Stimulated activated CD8-positive, alpha-beta memory T cell treated with anti-CD3 and anti-CD28 coated beads, Interleukin-12 subunit alpha, Interleukin-12 subunit beta, amount 100 ng/mL, for 1 hour (primary cell): ENCODE measurements around the gene DLX3.

Experiments
- DNase-seq: peaks from one replicate; pipeline ENCODE4 v3.0.0-alpha.2; 2020; ENCODE audit warnings: low read depth

Gene DLX3

GRCh38 chr17:50023520-50023919, 28.5 kb upstream of the DLX3 start:
- no peak for DNase-seq

DNA sequence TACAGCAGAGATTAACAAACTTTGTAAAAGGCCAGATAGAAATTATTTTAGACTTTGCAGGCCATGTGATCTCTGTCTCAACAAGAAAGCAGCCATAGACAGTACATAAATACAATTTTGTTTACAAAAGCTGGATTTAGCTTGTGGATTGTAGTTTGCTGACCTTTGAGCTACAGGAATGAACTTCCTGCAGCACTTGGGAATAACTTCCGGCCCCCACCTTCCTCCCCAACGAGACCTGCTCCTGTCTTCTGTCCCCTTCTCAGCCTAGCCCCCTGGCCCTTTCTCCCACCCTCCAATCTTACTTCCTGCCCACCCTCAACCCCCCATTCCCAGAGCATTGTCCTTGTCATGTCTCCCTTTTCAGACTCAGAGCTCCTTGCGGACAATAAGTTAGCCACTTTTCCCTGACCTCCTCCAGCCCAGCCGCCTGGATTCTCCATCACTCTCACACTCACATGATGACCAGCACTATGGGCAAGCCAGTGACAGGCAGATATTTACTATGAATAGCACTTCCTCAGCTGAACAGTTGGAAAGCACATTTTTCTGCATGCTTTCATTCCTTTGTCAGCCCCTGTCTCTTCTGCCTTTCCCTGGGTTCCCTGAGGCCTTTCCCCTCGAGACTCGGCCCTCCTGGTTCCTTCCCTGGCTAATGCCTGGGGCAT, 27.6 kb upstream of the DLX3 start:
- DNase-seq = no peak

- DNase-seq = no peak
Measured at GRCh38 chr17:50021681-50022370, 26.8 kb upstream of the DLX3 start.

DNA sequence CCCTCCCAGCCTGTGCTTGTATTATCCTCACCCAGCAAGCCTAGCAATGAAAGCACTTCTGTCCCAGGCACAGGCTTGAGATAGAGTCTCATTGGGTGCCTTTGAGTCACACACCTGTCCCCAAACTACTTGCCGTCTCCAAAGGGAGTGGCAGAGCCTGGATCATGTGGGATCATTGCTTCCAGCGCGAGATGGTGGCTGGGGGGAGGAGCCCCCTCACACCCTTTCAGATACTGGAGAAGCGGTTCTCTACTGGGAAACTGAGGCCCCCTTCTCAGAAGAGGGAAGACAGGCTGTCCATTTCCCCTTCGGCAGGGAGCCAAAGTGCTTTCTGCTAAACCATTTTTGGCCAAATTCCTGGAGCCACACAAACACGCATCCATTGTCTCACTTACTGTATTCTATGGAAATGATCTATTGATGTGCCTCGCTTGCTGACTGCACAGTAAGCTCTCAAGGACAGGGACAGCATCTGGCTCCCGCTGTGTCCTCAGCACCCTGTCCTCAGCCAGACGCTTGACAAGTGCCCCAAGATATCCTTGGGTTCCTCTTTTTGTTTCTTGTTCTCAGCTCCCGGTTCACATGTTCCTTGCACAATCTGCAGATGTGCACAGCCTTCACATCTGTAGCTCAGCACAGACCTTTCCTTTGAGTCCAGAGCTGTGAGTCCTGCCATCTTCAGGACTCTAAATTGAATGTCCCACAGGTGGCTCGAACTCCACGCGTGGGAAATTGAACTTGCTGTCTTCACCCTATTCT, 26.0 kb upstream of the DLX3 start:
- no peak for DNase-seq

DNA sequence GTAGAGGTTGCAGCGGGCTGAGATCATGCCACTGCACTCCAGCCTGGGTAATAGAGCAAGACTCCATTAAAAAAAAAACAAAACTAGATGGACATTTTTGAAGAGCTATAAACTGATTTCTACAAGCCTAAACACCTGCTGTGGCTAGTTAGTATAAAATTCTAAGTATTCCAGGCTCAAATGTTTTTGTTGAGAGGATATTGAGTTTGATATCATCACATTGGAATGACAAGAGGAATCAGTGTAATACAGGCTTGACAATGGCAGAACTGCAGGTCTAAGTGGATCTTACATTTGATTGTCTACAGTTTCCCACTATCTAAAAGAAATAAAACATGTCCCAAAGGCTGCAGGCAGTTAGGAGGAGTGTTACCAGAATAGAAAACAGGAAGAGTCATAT, 23.9 kb upstream of the DLX3 start:
- no peak for DNase-seq

GRCh38 chr17:50015146-50015545, 20.1 kb upstream of the DLX3 start:
- DNase-seq = no peak

- no peak for DNase-seq
Measured at GRCh38 chr17:50014471-50015088, 19.6 kb upstream of the DLX3 start.

- DNase-seq = no peak
Measured at GRCh38 chr17:50013079-50013478, 18.1 kb upstream of the DLX3 start.

DNA sequence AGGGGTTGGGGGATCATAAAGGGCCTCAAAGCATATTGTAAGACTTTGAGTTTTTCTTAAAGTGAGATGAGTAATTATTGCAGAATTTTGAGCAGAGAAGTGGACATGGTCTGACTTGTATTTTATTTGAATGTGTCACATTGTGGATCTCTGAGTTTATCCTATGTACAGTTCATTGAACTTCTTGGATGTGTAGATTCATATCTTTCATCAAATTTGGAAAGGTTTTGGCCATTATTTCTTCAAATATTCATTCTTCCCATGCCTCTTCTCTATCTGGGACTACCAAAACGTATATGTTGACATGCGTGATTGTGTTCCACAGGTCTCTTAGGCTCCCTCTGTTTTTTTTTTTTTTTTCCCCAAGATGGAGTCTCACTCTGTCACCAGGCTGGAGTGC, 14.3 kb upstream of the DLX3 start:
- DNase-seq = no peak

GRCh38 chr17:50003911-50004310, 8.9 kb upstream of the DLX3 start:
- DNase-seq = no peak

- DNase-seq = no peak
Measured at GRCh38 chr17:49998836-49999511, 4.0 kb upstream of the DLX3 start.

- peak; percentile 79 for DNase-seq
Measured at GRCh38 chr17:49997773-49998703, 3.0 kb upstream of the DLX3 start.

- DNase-seq = no peak
Measured at GRCh38 chr17:49997301-49997650, 2.3 kb upstream of the DLX3 start.

GRCh38 chr17:49996495-49997300, 1.7 kb upstream of the DLX3 start:
- peak; percentile 51 for DNase-seq

DNA sequence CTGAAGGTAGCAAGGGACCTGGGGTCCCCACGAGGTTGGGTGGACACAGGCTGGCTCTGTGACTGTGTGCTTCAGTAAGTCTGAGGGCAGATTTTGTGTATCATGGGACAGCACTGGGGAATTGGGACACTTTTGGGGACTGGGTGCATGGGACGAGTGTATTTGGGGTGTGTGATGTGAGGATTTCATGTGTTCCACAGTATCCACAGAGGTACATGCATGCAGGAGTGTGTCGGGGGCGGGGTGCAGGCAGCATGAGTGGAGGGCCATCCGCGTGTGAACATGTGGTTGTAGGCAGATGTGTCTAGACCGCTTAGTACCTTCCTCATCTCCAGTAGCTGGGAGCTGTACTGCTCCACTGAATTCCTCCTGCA, 1.1 kb upstream of the DLX3 start:
- no peak for DNase-seq

DNA sequence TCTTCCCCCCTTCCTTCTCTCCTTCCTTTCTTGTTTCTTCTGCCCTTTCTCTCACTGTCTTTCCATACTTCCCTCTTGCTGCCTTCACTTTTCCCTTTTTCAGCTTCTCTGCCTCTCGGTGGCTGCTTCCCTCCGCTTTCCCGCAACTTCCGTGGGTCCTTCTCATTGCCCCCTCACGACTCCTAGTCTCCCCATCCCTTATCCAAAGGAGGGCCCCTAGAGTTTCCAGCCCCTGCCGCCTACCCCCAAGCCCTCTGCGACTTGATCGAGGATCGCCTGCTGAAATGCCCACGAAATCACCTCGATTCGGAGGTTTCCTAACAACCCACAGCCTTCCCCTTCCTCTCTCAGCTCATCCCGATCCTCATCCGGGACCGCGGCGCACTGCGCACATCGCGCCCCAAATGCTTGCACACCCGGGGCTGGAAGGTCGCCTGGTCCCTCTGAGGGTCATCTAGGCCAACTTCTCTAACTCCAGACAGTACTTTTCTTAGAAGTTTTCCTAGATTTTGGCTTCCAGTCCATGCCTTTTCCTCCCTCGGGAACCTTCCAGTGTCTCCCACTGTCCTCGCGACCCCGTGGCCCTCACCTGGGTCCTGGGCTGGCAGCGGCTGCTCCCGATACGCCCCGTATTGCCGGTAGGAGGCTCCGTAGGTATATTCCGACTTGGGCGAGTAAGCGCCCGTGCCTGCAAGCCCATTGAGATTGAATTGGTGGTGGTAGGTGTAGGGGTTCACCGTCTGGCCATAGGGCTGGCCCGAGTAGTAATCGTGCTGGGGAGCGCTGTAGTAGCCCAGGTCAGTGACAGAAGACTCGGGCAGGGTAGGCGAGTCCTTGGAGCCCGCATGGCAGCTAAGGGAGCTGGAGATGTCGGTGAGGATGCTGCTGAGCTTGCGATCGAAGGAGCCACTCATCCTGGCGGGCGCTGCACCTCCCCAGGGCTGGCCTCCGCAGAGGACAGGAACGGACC, 654 bp downstream of the DLX3 start:
- no peak for DNase-seq

DNA sequence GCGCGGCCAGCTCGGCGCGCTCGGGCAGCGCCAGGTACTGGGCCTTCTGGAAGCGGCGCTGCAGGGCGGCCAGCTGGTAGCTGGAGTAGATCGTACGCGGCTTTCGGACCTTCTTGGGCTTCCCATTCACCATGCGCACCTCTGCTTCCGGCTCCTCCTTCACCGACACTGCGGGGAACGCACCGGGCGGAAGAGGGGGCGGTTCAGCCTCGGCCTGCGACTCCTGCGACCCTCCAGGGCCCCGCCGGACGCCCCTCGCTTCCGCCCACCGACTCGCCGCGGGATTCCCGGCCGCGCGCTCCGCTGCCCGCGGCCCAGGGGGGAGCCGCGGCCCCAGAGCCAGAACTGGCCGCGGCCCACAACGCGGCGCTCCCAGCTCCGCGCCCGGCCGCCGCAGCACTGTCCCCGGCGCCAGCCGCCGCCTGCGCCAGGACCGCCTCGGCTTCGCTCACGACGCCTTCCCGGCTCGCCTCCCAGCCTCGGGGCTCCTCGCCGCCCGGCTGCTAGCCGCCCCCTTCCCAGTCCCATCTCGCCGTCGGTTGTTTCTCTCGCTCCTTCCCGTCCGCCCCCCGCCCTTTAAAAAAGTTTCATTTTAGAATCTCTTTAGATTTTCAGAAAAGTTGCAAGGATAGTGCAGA, 1.5 kb downstream of the DLX3 start:
- DNase-seq = no peak

DNA sequence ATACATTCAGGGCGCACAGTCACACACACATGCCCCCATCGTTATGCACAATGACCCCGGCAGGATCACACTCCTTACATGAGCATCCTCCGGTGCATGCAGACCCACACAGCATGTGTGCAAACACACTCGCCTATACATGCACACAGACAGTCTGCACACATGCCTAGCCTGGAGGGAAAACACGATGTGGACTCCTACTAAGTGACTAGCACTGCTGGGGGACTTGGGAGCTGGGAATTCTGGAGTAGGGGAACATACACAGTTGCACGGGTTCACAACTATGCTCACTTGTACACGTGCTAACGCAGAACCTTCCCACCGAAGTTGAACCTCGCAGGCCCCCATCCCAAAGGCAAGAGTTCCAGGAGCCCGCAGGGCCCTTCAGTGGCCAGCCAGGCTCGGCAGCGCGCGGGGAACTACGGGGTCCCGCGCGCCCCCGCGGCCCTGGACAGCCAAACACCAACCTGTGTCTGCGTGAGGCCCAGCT, 2.0 kb downstream of the DLX3 start:
- DNase-seq = no peak
